OCI-LY7 (cell line): Measurements from ENCODE around the gene C2CD3. TPM values are rescaled to one million over a fixed set of nuclear protein-coding genes. Genes with fewer than 3 reads are reported as not detected.
"Not testable (repeated sequence)": the region's sequence is repeated elsewhere in the genome, so short reads cannot be mapped to it uniquely, and the experiment has no call there.

Source experiments
- BruUV-seq: library from RNA; stranded (reverse); fragments of 400-500 nt; replicated peaks from 2 replicates; lab custom pipeline; 2021; lab: Mats Ljungman, UMichigan
- CTCF ChIA-PET: fragments of 300-600 bp; sonication (Branson Sonifier 250); formaldehyde crosslinking; loops from one replicate; lab custom pipeline; 2022; ENCODE audit warnings: antibody characterized with exemption; ENCODE audit not compliant: unreplicated experiment; lab: Charles Lee
- POLR2A ChIA-PET: fragments of 300-600 bp; sonication (Branson Sonifier 250); formaldehyde crosslinking; loops from one replicate; lab custom pipeline; 2022; ENCODE audit warnings: antibody characterized with exemption; lab: Charles Lee
- DNase-seq: peaks from one replicate; pipeline ENCODE4 v3.0.0-alpha.2; 2015; ENCODE audit warnings: low spot score
- H2AFZ ChIP-seq: fragments of 200-600 bp; sonication (generic), shearing (Covaris generic); 2 replicates; pipeline ENCODE4 v1.6.1; 2014; ENCODE audit warnings: mild to moderate bottlenecking, antibody characterized with exemption, low read length, moderate library complexity
- H3K27ac ChIP-seq: fragments of 200-600 bp; sonication (generic); 2 replicates; pipeline ENCODE4 v1.5.1; 2014; ENCODE audit warnings: mixed run types, low read depth, mild to moderate bottlenecking, moderate library complexity, low read length, inconsistent platforms; ENCODE audit not compliant: poor library complexity, severe bottlenecking
- H3K36me3 ChIP-seq: fragments of 200-600 bp; sonication (generic); 2 replicates; pipeline ENCODE4 v1.6.1; 2014; ENCODE audit warnings: mild to moderate bottlenecking, antibody characterized with exemption, low read length, moderate library complexity, mixed read lengths; ENCODE audit not compliant: insufficient read depth
- H3K4me1 ChIP-seq: fragments of 200-600 bp; sonication (generic); 2 replicates; pipeline ENCODE4 v1.5.1; 2014; ENCODE audit warnings: mild to moderate bottlenecking, low read length; ENCODE audit not compliant: insufficient read depth, poor library complexity, severe bottlenecking
- H3K4me2 ChIP-seq: fragments of 200-600 bp; sonication (generic); 2 replicates; pipeline ENCODE4 v1.6.1; 2014; ENCODE audit warnings: mild to moderate bottlenecking, low read length
- H3K4me3 ChIP-seq: fragments of 200-600 bp; sonication (generic); 2 replicates; pipeline ENCODE4 v1.5.1; 2014; ENCODE audit warnings: mild to moderate bottlenecking, low read depth, low read length; ENCODE audit not compliant: poor library complexity, severe bottlenecking
- H3K79me2 ChIP-seq: fragments of 200-600 bp; sonication (generic); 2 replicates; pipeline ENCODE4 v1.6.1; 2016; ENCODE audit warnings: low read depth, mild to moderate bottlenecking, low read length, moderate library complexity, mixed read lengths; ENCODE audit not compliant: insufficient read depth
- H3K9me2 ChIP-seq: fragments of 200-600 bp; sonication (generic); 2 replicates; pipeline ENCODE4 v1.6.1; 2016; ENCODE audit warnings: mild to moderate bottlenecking, low read length, mixed read lengths; ENCODE audit not compliant: insufficient read depth
- H3K9me3 ChIP-seq: fragments of 200-600 bp; sonication (generic); 2 replicates; pipeline ENCODE4 v1.6.1; 2014; ENCODE audit warnings: mild to moderate bottlenecking, mixed run types, low read length, mixed read lengths
- H4K20me1 ChIP-seq: fragments of 200-600 bp; sonication (generic); 2 replicates; pipeline ENCODE4 v1.6.1; 2014; ENCODE audit warnings: mild to moderate bottlenecking, antibody characterized with exemption, low read length, moderate library complexity, mixed read lengths; ENCODE audit not compliant: insufficient read depth
- EZH2phosphoT487 ChIP-seq: fragments of 200-600 bp; sonication (generic); IDR thresholded peaks from 2 replicates; pipeline ENCODE4 v1.6.1; 2018; ENCODE audit warnings: low read depth, borderline replicate concordance, mild to moderate bottlenecking, mixed run types, antibody characterized with exemption, low read length, moderate library complexity, mixed read lengths
- intact Hi-C: fragments of 100-400 bp; cut with micrococcal nuclease; formaldehyde crosslinking; loops from one replicate; pipeline ENCODE4 v1.10.0; 2022; ENCODE audit not compliant: unreplicated experiment
- total RNA-seq, 2 experiments: library from RNA; depleted of rRNA in 1 of 2; stranded (reverse); fragments of >200 nt in 1 of 2; shearing (Covaris generic) in 1 of 2; gene quantifications; 2 replicates each; pipeline ENCODE4 v1.2.3, GENCODE V29; 2014 to 2022
- TF ChIP-seq, protein P1 (sequence below): fragments of 200-600 bp; sonication (generic); conservative IDR thresholded peaks from 2 replicates; pipeline ENCODE4 v1.5.1; 2014; ENCODE audit warnings: mild to moderate bottlenecking, antibody characterized with exemption, low read length, moderate library complexity, mixed read lengths

Gene C2CD3
- total RNA-seq, 2 experiments from 2014 or later = 29.2 to 32.1 TPM

DNA sequence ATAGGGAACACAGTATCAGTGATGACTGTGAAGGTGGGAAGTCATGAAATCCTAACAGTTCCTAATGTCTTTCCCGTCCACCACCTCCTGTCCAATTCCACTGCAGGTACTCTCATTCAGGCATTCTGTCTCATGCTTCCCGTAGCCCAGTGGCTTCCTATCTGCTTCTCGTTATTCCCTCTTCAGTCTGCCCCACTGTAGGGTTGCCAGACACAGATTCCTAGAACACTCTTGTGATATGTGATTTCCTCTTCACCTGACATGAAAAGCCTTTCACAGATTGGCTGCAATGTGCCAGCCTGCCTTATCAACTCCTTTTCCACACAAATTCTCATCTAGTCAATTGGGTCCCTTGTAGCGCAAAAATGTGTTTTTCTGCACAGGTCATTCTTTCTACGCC is 49.0 kb downstream of the C2CD3 start:
- TF ChIP-seq, protein P1, sequence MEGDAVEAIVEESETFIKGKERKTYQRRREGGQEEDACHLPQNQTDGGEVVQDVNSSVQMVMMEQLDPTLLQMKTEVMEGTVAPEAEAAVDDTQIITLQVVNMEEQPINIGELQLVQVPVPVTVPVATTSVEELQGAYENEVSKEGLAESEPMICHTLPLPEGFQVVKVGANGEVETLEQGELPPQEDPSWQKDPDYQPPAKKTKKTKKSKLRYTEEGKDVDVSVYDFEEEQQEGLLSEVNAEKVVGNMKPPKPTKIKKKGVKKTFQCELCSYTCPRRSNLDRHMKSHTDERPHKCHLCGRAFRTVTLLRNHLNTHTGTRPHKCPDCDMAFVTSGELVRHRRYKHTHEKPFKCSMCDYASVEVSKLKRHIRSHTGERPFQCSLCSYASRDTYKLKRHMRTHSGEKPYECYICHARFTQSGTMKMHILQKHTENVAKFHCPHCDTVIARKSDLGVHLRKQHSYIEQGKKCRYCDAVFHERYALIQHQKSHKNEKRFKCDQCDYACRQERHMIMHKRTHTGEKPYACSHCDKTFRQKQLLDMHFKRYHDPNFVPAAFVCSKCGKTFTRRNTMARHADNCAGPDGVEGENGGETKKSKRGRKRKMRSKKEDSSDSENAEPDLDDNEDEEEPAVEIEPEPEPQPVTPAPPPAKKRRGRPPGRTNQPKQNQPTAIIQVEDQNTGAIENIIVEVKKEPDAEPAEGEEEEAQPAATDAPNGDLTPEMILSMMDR = no peak
- TF ChIP-seq EZH2phosphoT487 = no peak
- H3K4me2 ChIP-seq = no peak overlapping the region
- no peaks in the 10 kb centered on the region for H4K20me1 ChIP-seq
- no peaks in the 10 kb centered on the region for H3K4me1 ChIP-seq
- no peak overlapping the region for H2AFZ ChIP-seq
- H3K4me3 ChIP-seq = no peak overlapping the region
- H3K9me2 ChIP-seq = no peaks in the 10 kb centered on the region
- no peaks in the 10 kb centered on the region for H3K9me3 ChIP-seq
- BruUV-seq = no TSS peak
- POLR2A ChIA-PET = no interaction called here
- peaks cover 27% of the 10 kb centered on the region for H3K36me3 ChIP-seq
- intact Hi-C loops = no loop called here
- H3K27ac ChIP-seq = no peak overlapping the region
- H3K79me2 ChIP-seq = no peaks in the 10 kb centered on the region
- DNase-seq = no peak
- CTCF ChIA-PET = no interaction called here

GRCh38 chr11:74120260-74121035 is 50.4 kb downstream of the C2CD3 start:
- peaks cover 37% of the 10 kb centered on the region for H3K36me3 ChIP-seq
- H3K27ac ChIP-seq, H3K4me2 ChIP-seq, BruUV-seq, CTCF ChIA-PET, H3K9me3 ChIP-seq, H3K79me2 ChIP-seq, H3K4me1 ChIP-seq, DNase-seq, POLR2A ChIA-PET, H3K4me3 ChIP-seq, H2AFZ ChIP-seq, intact Hi-C loops, H3K9me2 ChIP-seq, H4K20me1 ChIP-seq: not testable (repeated sequence)

- H3K4me2 ChIP-seq = no peak overlapping the region
- no peaks in the 10 kb centered on the region for H3K4me1 ChIP-seq
- no peaks in the 10 kb centered on the region for H4K20me1 ChIP-seq
- H3K36me3 ChIP-seq = peaks cover 73% of the 10 kb centered on the region
- no TSS peak for BruUV-seq
- intact Hi-C loops = no loop called here
- H3K9me2 ChIP-seq = no peaks in the 10 kb centered on the region
- H3K4me3 ChIP-seq = no peak overlapping the region
- H3K79me2 ChIP-seq = no peaks in the 10 kb centered on the region
- H2AFZ ChIP-seq = no peak overlapping the region
- ChIA-PET CTCF (no interaction called here), POLR2A (no interaction called here)
- no peak overlapping the region for H3K27ac ChIP-seq
- peaks cover 8% of the 10 kb centered on the region; the same call in 1 of the 2 replicates for H3K9me3 ChIP-seq
- TF ChIP-seq, protein P1 = no peak
- TF ChIP-seq EZH2phosphoT487 = no peak
- DNase-seq = no peak
Observed at GRCh38 chr11:74116719-74117118, 54.1 kb downstream of the C2CD3 start.
